H9 (cell line): Measurements from ENCODE around the gene NFATC1. TPM values are rescaled to one million over a fixed set of nuclear protein-coding genes. Genes with fewer than 3 reads are reported as not detected.

ENCODE experiments used
- DNase-seq: peaks from one replicate; pipeline ENCODE4 v3.0.0-alpha.2; 2017
- H2AFZ ChIP-seq: one replicate; pipeline ENCODE4 v1.6.1; 2013; ENCODE audit warnings: mild to moderate bottlenecking, low read length, control low read depth, moderate library complexity
- H2AK5ac ChIP-seq: 2 replicates; pipeline ENCODE4 v1.6.1; 2013; ENCODE audit warnings: low read length, control low read depth, mixed read lengths; ENCODE audit not compliant: insufficient read length
- H2BK120ac ChIP-seq: one replicate; pipeline ENCODE4 v1.6.1; 2013; ENCODE audit warnings: low read depth, mild to moderate bottlenecking, low read length, control low read depth, inconsistent platforms; ENCODE audit not compliant: poor library complexity, severe bottlenecking
- H2BK12ac ChIP-seq: 2 replicates; pipeline ENCODE4 v1.6.1; 2013; ENCODE audit warnings: low read length, control low read depth, mixed read lengths, low read depth; ENCODE audit not compliant: insufficient read length
- H2BK15ac ChIP-seq: 2 replicates; pipeline ENCODE4 v1.6.1; 2013; ENCODE audit warnings: low read depth, low read length, control low read depth
- H2BK20ac ChIP-seq: one replicate; pipeline ENCODE4 v1.6.1; 2013; ENCODE audit warnings: low read depth, mild to moderate bottlenecking, low read length, control low read depth, inconsistent platforms; ENCODE audit not compliant: poor library complexity, severe bottlenecking
- H2BK5ac ChIP-seq: 2 replicates; pipeline ENCODE4 v1.6.1; 2013; ENCODE audit warnings: low read length, control low read depth, mixed read lengths; ENCODE audit not compliant: insufficient read length
- H3K14ac ChIP-seq: 2 replicates; pipeline ENCODE4 v1.6.1; 2013; ENCODE audit warnings: low read length, control low read depth; ENCODE audit not compliant: insufficient read depth
- H3K18ac ChIP-seq: 2 replicates; pipeline ENCODE4 v1.6.1; 2013; ENCODE audit warnings: low read depth, mild to moderate bottlenecking, mixed read lengths, low read length, control low read depth; ENCODE audit not compliant: insufficient read length
- H3K23ac ChIP-seq: 2 replicates; pipeline ENCODE4 v1.6.1; 2013; ENCODE audit warnings: low read length, control low read depth, mixed read lengths, low read depth; ENCODE audit not compliant: insufficient read length
- H3K23me2 ChIP-seq: 2 replicates; pipeline ENCODE4 v1.6.1; 2013; ENCODE audit warnings: low read depth, mild to moderate bottlenecking, mixed read lengths, low read length, control low read depth; ENCODE audit not compliant: insufficient read length, poor library complexity, severe bottlenecking
- H3K27ac ChIP-seq: 2 replicates; pipeline ENCODE4 v1.5.1; 2013; ENCODE audit warnings: low read length, control low read depth, mixed read lengths, low read depth; ENCODE audit not compliant: insufficient read length
- H3K27me3 ChIP-seq: 2 replicates; pipeline ENCODE4 v1.6.1; 2013; ENCODE audit warnings: low read length, control low read depth, inconsistent platforms; ENCODE audit not compliant: insufficient read depth
- H3K4ac ChIP-seq: 2 replicates; pipeline ENCODE4 v1.6.1; 2013; ENCODE audit warnings: low read depth, mild to moderate bottlenecking, control low read depth, inconsistent platforms, low read length, moderate library complexity
- H3K4me1 ChIP-seq: 2 replicates; pipeline ENCODE4 v1.6.1; 2013; ENCODE audit warnings: low read length, control low read depth, inconsistent platforms; ENCODE audit not compliant: insufficient read depth
- H3K4me2 ChIP-seq: 2 replicates; pipeline ENCODE4 v1.6.1; 2013; ENCODE audit warnings: low read length, control low read depth, mixed read lengths; ENCODE audit not compliant: insufficient read length, insufficient read depth
- H3K56ac ChIP-seq: 2 replicates; pipeline ENCODE4 v1.6.1; 2013; ENCODE audit warnings: low read depth, mild to moderate bottlenecking, mixed read lengths, low read length, control low read depth; ENCODE audit not compliant: insufficient read length
- H3K79me1 ChIP-seq: 2 replicates; pipeline ENCODE4 v1.6.1; 2013; ENCODE audit warnings: low read depth, mild to moderate bottlenecking, moderate library complexity, low read length, control low read depth, inconsistent platforms; ENCODE audit not compliant: insufficient read depth, poor library complexity, severe bottlenecking
- H3K79me2 ChIP-seq: 2 replicates; pipeline ENCODE4 v1.6.1; 2013; ENCODE audit warnings: low read length, control low read depth, inconsistent platforms; ENCODE audit not compliant: insufficient read depth
- H3K9ac ChIP-seq: 2 replicates; pipeline ENCODE4 v1.6.1; 2013; ENCODE audit warnings: low read length, control low read depth, mixed read lengths; ENCODE audit not compliant: insufficient read length; ENCODE audit errors: extremely low read depth
- H3K9me3 ChIP-seq: one replicate; pipeline ENCODE4 v1.6.1; 2013; ENCODE audit warnings: low read depth, low read length, inconsistent platforms; ENCODE audit not compliant: control insufficient read depth
- H3T11ph ChIP-seq: one replicate; pipeline ENCODE4 v1.6.1; 2013; ENCODE audit warnings: mild to moderate bottlenecking, low read length, control low read depth, inconsistent platforms
- H4K20me1 ChIP-seq: one replicate; pipeline ENCODE4 v1.6.1; 2013; ENCODE audit not compliant: control insufficient read depth, insufficient read length, insufficient read depth
- H4K5ac ChIP-seq: 2 replicates; pipeline ENCODE4 v1.6.1; 2013; ENCODE audit warnings: low read depth, mild to moderate bottlenecking, mixed read lengths, low read length, control low read depth; ENCODE audit not compliant: insufficient read length
- H4K8ac ChIP-seq: replicated peaks from 2 replicates; pipeline ENCODE4 v1.6.1; 2013; ENCODE audit warnings: low read length, control low read depth, mixed read lengths, low read depth; ENCODE audit not compliant: insufficient read length
- H4K91ac ChIP-seq: 2 replicates; pipeline ENCODE4 v1.6.1; 2013; ENCODE audit warnings: low read depth, mild to moderate bottlenecking, moderate library complexity, mixed read lengths, low read length, control low read depth; ENCODE audit not compliant: insufficient read length
- H3K27ac Mint-ChIP-seq, 3 experiments: 2 replicates in 2 of 3; 3 replicates in 1 of 3; pipeline ENCODE4 v1.8.0; 2020 to 2021; ENCODE audit warnings: mixed read lengths in 3 of 3, mild to moderate bottlenecking in 1 of 3, moderate library complexity in 1 of 3
- H3K27me3 Mint-ChIP-seq: 2 replicates; pipeline ENCODE4 v1.8.0; 2021; ENCODE audit warnings: low read depth, mild to moderate bottlenecking, moderate library complexity, mixed read lengths
- H3K36me3 Mint-ChIP-seq, 3 experiments: 2 replicates in 2 of 3; 3 replicates in 1 of 3; pipeline ENCODE4 v1.8.0; 2020 to 2021; ENCODE audit warnings: low read depth in 3 of 3, mixed read lengths in 3 of 3; ENCODE audit not compliant: insufficient read depth in 1 of 3
- H3K4me1 Mint-ChIP-seq, 2 experiments: 2 replicates each; pipeline ENCODE4 v1.8.0; 2020; ENCODE audit warnings: mixed read lengths in 2 of 2
- H3K4me3 Mint-ChIP-seq, 2 experiments: 2 replicates in 1 of 2; 3 replicates in 1 of 2; pipeline ENCODE4 v1.8.0; 2020 to 2021; ENCODE audit warnings: mild to moderate bottlenecking in 2 of 2, mixed read lengths in 2 of 2, moderate library complexity in 1 of 2
- H3K9me3 Mint-ChIP-seq, 2 experiments: 2 replicates in 1 of 2; 3 replicates in 1 of 2; pipeline ENCODE4 v1.8.0; 2020; ENCODE audit warnings: mild to moderate bottlenecking in 2 of 2, mixed read lengths in 2 of 2, moderate library complexity in 1 of 2
- WGBS: extraction: QIAGEN DNeasy Blood & Tissue Kit; methylation state at CpG from one replicate; pipeline ENCODE4 v1.1.7; 2013; ENCODE audit warnings: missing lambda C conversion rate, low lambda C conversion rate, mixed read lengths; ENCODE audit not compliant: insufficient read length; ENCODE audit errors: extremely low coverage; 5-methylcytosine and 5-hydroxymethylcytosine counted together
- total RNA-seq: library from RNA; stranded (reverse); gene quantifications from 2 replicates; pipeline ENCODE4 v1.2.1, GENCODE V29; 2021
- TF ChIP-seq, protein P1 (sequence below): fragments of 200-600 bp; sonication (generic); conservative IDR thresholded peaks from 3 replicates; pipeline ENCODE4 v1.8.0; 2021; ENCODE audit warnings: antibody characterized with exemption, mild to moderate bottlenecking

Gene NFATC1
- total RNA-seq, 1 experiment from 2014 or later, result 5.5 TPM

GRCh38 chr18:79400091-79400590 lies 4.4 kb downstream of the NFATC1 start:
- no CpG with 5 or more reads among the region's 71 CpGs for WGBS
- no peak overlapping the region for H3K4ac ChIP-seq
- H2AFZ ChIP-seq, result no peak overlapping the region
- peaks cover 33% of the 10 kb centered on the region for H3K27me3 ChIP-seq
- no peak overlapping the region for H3K4me2 ChIP-seq
- DNase-seq, result no peak
- no peak overlapping the region for H4K5ac ChIP-seq
- H3K4me1 Mint-ChIP-seq, result peaks cover 0 to 17% of the 10 kb centered on the region in 2 experiments; a peak in 2 of 4 replicates
- no peak overlapping the region for H3K27ac Mint-ChIP-seq
- peaks cover 5% of the 10 kb centered on the region for H3K23me2 ChIP-seq
- no peak overlapping the region for H3T11ph ChIP-seq
- no peaks in the 10 kb centered on the region for H4K20me1 ChIP-seq
- no peak overlapping the region for H3K4me3 Mint-ChIP-seq
- H3K23ac ChIP-seq, result no peak overlapping the region
- no peak overlapping the region for H3K18ac ChIP-seq
- H3K56ac ChIP-seq, result no peak overlapping the region
- no peak overlapping the region for H2BK12ac ChIP-seq
- H2BK120ac ChIP-seq, result no peak overlapping the region
- no peaks in the 10 kb centered on the region for H3K36me3 Mint-ChIP-seq
- no peak overlapping the region for H3K27ac ChIP-seq
- H3K79me1 ChIP-seq, result no peaks in the 10 kb centered on the region
- H3K27me3 Mint-ChIP-seq, result peaks cover 49% of the 10 kb centered on the region
- H2BK15ac ChIP-seq, result no peak overlapping the region
- no peak overlapping the region for H4K8ac ChIP-seq
- no peaks in the 10 kb centered on the region for H3K79me2 ChIP-seq
- no peak overlapping the region for H3K9ac ChIP-seq
- no peaks in the 10 kb centered on the region for H3K9me3 ChIP-seq
- TF ChIP-seq, protein P1, sequence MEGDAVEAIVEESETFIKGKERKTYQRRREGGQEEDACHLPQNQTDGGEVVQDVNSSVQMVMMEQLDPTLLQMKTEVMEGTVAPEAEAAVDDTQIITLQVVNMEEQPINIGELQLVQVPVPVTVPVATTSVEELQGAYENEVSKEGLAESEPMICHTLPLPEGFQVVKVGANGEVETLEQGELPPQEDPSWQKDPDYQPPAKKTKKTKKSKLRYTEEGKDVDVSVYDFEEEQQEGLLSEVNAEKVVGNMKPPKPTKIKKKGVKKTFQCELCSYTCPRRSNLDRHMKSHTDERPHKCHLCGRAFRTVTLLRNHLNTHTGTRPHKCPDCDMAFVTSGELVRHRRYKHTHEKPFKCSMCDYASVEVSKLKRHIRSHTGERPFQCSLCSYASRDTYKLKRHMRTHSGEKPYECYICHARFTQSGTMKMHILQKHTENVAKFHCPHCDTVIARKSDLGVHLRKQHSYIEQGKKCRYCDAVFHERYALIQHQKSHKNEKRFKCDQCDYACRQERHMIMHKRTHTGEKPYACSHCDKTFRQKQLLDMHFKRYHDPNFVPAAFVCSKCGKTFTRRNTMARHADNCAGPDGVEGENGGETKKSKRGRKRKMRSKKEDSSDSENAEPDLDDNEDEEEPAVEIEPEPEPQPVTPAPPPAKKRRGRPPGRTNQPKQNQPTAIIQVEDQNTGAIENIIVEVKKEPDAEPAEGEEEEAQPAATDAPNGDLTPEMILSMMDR, result no peak
- no peak overlapping the region for H2AK5ac ChIP-seq
- no peak overlapping the region for H3K14ac ChIP-seq
- H3K4me1 ChIP-seq, result no peaks in the 10 kb centered on the region
- no peak overlapping the region for H4K91ac ChIP-seq
- no peak overlapping the region for H2BK5ac ChIP-seq
- no peak overlapping the region for H2BK20ac ChIP-seq
- no peaks in the 10 kb centered on the region; a peak in 1 of 5 replicates for H3K9me3 Mint-ChIP-seq
